Fibroblast of lung (primary cell): ENCODE measurements around the gene GOLGA6A.
"Not testable (repeated sequence)": the region's sequence is repeated elsewhere in the genome, so short reads cannot be mapped to it uniquely, and the experiment has no call there.

Experiments
- CTCF ChIP-seq, 2 donors: IDR thresholded peaks in 1 of 2; conservative IDR thresholded peaks in 1 of 2; 1 replicate in 1 of 2; 2 replicates in 1 of 2; pipeline ENCODE4 v1.5.1; 2011 to 2012; ENCODE audit warnings: low read length in 2 of 2, control low read depth in 1 of 2, inconsistent platforms in 1 of 2, low read depth in 1 of 2, mild to moderate bottlenecking in 1 of 2
- EZH2 ChIP-seq: IDR thresholded peaks from 2 replicates; pipeline ENCODE4 v1.5.1; 2012; ENCODE audit warnings: low read length, control low read depth, mild to moderate bottlenecking; ENCODE audit errors: missing control alignments

GRCh38 chr15:74059050-74059833, 23.1 kb downstream of the GOLGA6A start:
- not testable (repeated sequence) for TF ChIP-seq EZH2; CTCF (conservative IDR thresholded peaks at IDR 0.05 in 1 of 2, IDR thresholded peaks at IDR 0.05 in 1 of 2; ENCODE audit: low read depth in 1 of 2, low read length in 2 of 2)
